Kidney (tissue), 14 donors: ENCODE measurements around the gene RAN. TPM values are rescaled to one million over a fixed set of nuclear protein-coding genes. Genes with fewer than 3 reads are reported as not detected.

Source experiments
- DNase-seq, 5 donors: peaks; one replicate each; pipeline ENCODE4 v3.0.0-alpha.2; 2013 to 2020
- FAIRE-seq: peaks from 2 replicates; lab custom pipeline; 2012; peaks lifted over from hg19 to GRCh38; lab: Jason Lieb, UNC
- H3K27ac ChIP-seq, 2 donors: one replicate each; pipeline ENCODE4 v1.7.0; 2013; ENCODE audit warnings: low read depth in 2 of 2, low read length in 2 of 2, inconsistent platforms in 1 of 2
- H3K27me3 ChIP-seq: one replicate; pipeline ENCODE4 v1.7.1; 2013; ENCODE audit warnings: low read length, inconsistent platforms; ENCODE audit not compliant: control insufficient read depth, insufficient read depth
- H3K36me3 ChIP-seq, 3 donors: one replicate each; pipeline versions ENCODE4 v1.7.0 to v1.7.1; 2013; ENCODE audit warnings: low read length in 3 of 3, control low read depth in 1 of 3, inconsistent platforms in 1 of 3; ENCODE audit not compliant: insufficient read depth in 3 of 3, control insufficient read depth in 2 of 3
- H3K4me1 ChIP-seq, 3 donors: one replicate each; pipeline versions ENCODE4 v1.7.0 to v1.7.1; 2013; ENCODE audit warnings: low read length in 3 of 3, inconsistent platforms in 1 of 3, low read depth in 1 of 3; ENCODE audit not compliant: control insufficient read depth in 2 of 3, insufficient read depth in 2 of 3
- H3K4me3 ChIP-seq, 3 donors: one replicate each; pipeline versions ENCODE4 v1.7.0 to v1.8.1; 2013; ENCODE audit warnings: low read length in 3 of 3, control low read depth in 1 of 3, inconsistent platforms in 1 of 3
- H3K9ac ChIP-seq, 3 donors: one replicate each; pipeline versions ENCODE4 v1.7.0 to v1.7.1; 2013; ENCODE audit warnings: low read length in 3 of 3, control low read depth in 1 of 3, inconsistent platforms in 1 of 3
- H3K9me3 ChIP-seq, 3 donors: one replicate each; pipeline versions ENCODE4 v1.7.0 to v1.7.1; 2013; ENCODE audit warnings: low read length in 3 of 3, control low read depth in 1 of 3, inconsistent platforms in 1 of 3; ENCODE audit not compliant: control insufficient read depth in 2 of 3, insufficient read depth in 1 of 3
- CTCF ChIP-seq: IDR thresholded peaks from 3 replicates; pipeline ENCODE4 v1.5.1; 2012; ENCODE audit warnings: mild to moderate bottlenecking, moderate library complexity, borderline replicate concordance; ENCODE audit not compliant: insufficient read depth; ENCODE audit errors: extremely low read depth
- intact Hi-C: fragments of 100-400 bp; cut with DNase I; formaldehyde crosslinking; loops from one replicate; pipeline ENCODE4 v1.11.1; 2022
- polyA plus RNA-seq: library from polyadenylated mRNA; stranded (reverse); fragments of 350-450 nt; fragmentation: Illumina TruSeq; extraction: RNeasy Lipid Tissue Mini Kit (QIAGEN cat#74804); gene quantifications from one replicate; pipeline ENCODE4 v1.2.3, GENCODE V29; 2014; ENCODE audit warnings: low read depth, low replicate concordance; ENCODE audit not compliant: insufficient read depth
- total RNA-seq: library from RNA; stranded (reverse); fragmentation: NEBNext Ultra II Directional; extraction: Animal tissue kit (Norgen Biotek cat#: 25700); gene quantifications from one replicate; pipeline ENCODE4 v1.2.1, GENCODE V29; 2021
- donor health status: control.
- donor health status: control.
- donor health status: control.
- donor health status: control.
- donor health status: control.
- donor health status: DM: yes; HTN: yes; CAD: no.
- donor health status: Normal renal cell carcinoma (clear cell type).

The RAN gene
- total and polyA plus RNA-seq, 2 donors from 2014 or later = 369 to 422 TPM

- DNase-seq (peak in 4 of 5 donors; percentile 78 to 90 (median 86)), FAIRE-seq (no peak)
- peak overlapping the region in 1 of 3 donors; percentile 50 for H3K9ac ChIP-seq
- TF ChIP-seq CTCF = peak; percentile 88
- no peaks in the 10 kb centered on the region for H3K9me3 ChIP-seq
- intact Hi-C loops = no loop called here
- H3K36me3 ChIP-seq = no peaks in the 10 kb centered on the region
- no peaks in the 10 kb centered on the region for H3K27me3 ChIP-seq
- no peak overlapping the region for H3K27ac ChIP-seq
- peak overlapping the region in 2 of 3 donors; percentile 46 to 57 for H3K4me3 ChIP-seq
- peaks cover 0 to 4% (median 0%) of the 10 kb centered on the region in 3 donors for H3K4me1 ChIP-seq
These were observed 44.5 kb downstream of the RAN start for GRCh38 chr12:130916241-130916911.

- Histone ChIP-seq H3K36me3 (no peaks in the 10 kb centered on the region), H3K27me3 (no peaks in the 10 kb centered on the region), H3K4me1 (peaks cover 0 to 4% (median 0%) of the 10 kb centered on the region in 3 donors), H3K9me3 (no peaks in the 10 kb centered on the region), H3K9ac (no peak overlapping the region), H3K4me3 (no peak overlapping the region), H3K27ac (no peak overlapping the region)
- no peak for DNase-seq
- FAIRE-seq = no peak
- TF ChIP-seq CTCF = no peak
- intact Hi-C loops = no loop called here
These were observed 45.7 kb downstream of the RAN start for GRCh38 chr12:130917607-130918006.

DNA sequence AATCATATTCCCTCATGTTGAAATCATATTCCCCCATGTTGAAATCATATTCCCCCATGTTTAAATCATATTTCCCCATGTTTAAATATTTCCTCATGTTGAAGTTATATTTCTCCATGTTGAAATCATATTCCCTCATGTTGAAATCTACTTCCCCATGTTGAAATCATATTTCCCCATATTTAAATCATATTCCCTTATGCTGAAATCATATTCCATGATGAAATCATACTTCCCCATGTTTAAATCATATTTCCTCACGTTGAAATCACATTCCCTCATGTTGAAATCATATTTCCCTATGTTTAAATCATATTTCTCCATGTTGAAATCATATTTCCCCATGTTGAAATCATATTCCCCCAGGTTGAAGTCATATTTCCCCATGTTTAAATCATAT is 47.2 kb downstream of the RAN start:
- intact Hi-C loops = no loop called here
- no peak overlapping the region for H3K9ac ChIP-seq
- no peak for FAIRE-seq

More for the DNA sequence above, 47.2 kb downstream of the RAN start:
- H3K27me3 ChIP-seq = no peaks in the 10 kb centered on the region
- H3K9me3 ChIP-seq = no peaks in the 10 kb centered on the region
- no peak overlapping the region for H3K4me3 ChIP-seq
- no peak overlapping the region for H3K27ac ChIP-seq
- H3K36me3 ChIP-seq = no peaks in the 10 kb centered on the region
- TF ChIP-seq CTCF = no peak
- peaks cover 0 to 4% (median 0%) of the 10 kb centered on the region in 3 donors for H3K4me1 ChIP-seq
- no peak for DNase-seq
